Muscle of back (tissue), 11 donors: ENCODE measurements around the gene UPK2. TPM values are rescaled to one million over a fixed set of nuclear protein-coding genes. Genes with fewer than 3 reads are reported as not detected.
"Not testable (repeated sequence)": the region's sequence is repeated elsewhere in the genome, so short reads cannot be mapped to it uniquely, and the experiment has no call there.

ENCODE experiments used
- DNase-seq, 3 donors: peaks; one replicate each; pipeline versions ENCODE4 v3.0.0 to v3.0.0-alpha.2; 2013
- polyA plus RNA-seq, 10 donors: library from polyadenylated mRNA; unstranded; fragments of 120-200 nt; gene quantifications; one replicate each; pipeline ENCODE4 v1.2.1, GENCODE V29; 2013; ENCODE audit not compliant: insufficient read length in 10 of 10

Gene UPK2
- polyA plus RNA-seq, 10 donors = 0.56 to 2.4 (median 0.87) TPM

DNA sequence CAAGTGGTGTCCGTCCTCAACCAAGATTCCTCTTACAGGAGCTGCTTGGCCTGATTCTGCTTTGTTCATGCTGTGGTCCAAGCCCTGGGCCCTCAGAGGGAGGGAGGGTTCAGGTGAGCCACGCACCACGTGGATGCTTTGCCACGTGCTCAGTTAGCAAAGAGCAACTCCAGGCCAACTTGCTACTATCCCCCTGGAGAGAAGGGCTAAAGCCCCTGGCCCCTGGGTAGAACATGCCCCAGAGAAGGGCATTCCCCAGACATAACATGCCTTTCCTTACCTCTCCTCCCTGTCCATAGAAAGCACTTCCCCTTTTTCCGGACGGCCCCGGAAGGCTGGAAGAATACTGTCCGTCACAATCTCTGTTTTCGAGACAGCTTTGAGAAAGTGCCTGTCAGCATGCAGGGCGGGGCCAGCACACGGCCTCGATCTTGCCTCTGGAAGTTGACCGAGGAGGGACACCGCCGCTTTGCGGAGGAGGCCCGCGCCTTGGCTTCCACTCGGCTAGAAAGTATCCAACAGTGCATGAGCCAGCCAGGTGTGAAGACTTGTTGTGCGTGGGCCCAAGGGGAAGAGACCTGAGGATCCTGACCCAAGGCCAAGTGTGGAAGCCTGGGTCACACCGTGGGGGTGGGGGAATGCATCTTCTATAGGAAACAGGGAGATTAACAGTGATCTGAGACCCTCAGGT, 24.2 kb downstream of the UPK2 start:
- DNase-seq = peak in 2 of 3 donors; percentile 4 to 58

DNA sequence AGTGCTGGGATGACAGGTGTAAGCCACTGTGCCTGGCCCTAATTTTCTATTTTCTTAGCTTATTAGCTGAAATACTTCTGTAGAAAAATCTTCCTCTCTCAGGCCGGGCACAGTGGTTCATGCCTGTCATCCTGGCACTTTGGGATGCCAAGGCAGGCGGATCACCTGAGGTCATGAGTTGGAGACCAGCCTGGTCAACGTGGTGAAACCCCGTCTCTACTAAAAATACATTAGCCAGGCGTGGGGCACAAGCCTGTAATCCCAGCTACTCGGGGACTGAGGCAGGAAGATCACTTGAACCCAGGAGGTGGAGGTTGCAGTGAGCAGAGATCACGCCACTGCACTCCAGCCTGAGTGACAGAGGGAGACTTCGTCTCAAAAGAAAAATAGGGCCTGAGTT, 28.2 kb downstream of the UPK2 start:
- not testable (repeated sequence) for DNase-seq

DNA sequence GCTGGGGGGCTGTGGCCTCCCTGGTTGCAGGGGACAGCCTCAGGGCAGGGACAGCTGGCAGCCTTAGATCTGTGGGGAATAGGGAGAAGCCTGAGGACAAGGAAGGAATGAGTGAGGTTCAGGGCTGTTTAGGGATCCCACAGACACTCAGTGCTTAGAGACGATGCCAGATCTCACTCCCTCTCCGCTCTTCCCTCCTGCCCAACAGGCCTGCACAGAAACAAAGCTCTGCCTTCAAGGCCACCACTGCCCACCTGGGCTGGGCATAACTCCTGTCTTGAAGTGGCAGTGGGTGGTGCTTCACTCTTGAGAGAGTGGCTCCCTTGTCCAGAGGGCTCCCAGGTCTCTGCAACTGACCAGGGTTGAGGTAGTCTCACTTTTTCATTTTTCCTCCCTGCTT, 28.7 kb downstream of the UPK2 start:
- peak in 1 of 3 donors; percentile 1 for DNase-seq

DNA sequence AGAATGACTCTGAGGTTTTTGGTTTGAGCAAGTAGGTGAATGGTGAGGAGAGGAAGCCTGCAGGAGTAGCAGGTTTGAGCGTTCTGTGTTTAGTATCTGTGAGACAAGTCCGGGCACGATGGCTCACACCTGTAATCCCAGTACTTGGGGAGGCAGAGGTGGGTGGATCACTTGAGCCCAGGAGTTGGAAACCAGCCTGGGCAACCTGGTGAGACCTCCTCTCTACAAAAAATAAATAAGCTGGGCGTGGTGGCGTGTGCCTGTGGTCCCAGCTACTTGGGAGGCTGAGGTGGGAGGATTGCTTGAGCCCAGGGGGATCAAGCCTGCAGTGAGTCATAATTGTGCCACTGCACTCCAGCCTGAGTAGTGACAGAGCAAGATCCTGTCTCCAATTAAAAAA, 32.2 kb downstream of the UPK2 start:
- DNase-seq = no peak

DNA sequence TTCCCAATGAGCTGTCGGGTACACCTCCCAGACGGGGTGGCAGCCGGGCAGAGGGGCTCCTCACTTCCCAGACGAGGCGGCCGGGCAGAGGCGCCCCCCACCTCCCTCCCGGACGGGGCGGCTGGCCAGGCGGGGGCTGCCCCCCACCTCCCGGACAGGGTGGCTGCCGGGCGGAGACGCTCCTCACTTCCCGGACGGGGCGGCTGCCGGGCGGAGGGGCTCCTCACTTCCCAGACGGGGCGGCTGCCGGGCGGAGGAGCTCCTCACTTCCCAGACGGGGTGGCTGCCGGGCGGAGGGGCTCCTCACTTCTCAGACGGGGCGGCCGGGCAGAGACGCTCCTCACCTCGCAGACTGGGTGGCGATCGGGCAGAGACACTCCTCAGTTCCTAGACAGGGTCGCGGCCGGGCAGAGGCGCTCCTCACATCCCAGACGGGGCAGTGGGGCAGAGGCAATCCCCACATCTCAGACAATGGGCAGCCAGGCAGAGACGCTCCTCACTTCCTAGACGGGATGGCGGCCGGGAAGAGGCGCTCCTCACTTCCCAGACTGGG, 35.5 kb downstream of the UPK2 start:
- not testable (repeated sequence) for DNase-seq

DNA sequence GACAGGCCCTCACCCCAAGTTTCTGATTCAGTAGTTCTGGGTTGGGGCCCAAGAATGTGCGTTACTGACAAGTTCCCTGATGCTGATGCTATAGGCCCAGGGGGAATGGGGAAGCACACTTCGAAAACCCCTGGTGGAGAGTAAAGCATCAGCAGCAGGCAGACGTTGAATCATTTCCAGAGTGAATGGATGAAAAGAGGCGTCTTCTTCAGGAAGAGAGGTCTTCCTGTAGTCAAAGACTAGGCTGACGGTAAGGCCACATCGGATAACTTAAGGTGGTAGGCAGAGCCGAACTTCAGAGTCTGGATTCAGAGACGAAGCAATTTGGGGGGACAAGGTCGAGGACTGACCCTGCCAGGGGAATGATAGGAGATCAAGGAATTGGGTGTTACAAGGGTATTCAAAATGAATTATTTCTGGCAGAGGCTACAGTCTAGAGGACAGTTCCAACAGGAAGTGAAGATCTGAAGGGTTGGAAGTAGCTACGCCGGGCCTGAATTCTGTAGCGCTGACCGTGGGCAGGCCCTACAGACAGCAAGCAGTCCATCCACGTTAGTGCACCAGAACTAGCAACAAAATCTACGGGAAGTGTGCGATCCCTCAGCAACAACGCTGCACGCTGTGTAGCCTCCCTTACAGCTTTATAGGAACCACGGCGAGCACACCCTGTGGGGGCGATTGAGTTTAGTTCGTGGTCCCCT, 41.0 kb downstream of the UPK2 start:
- DNase-seq = peak; percentile 7 to 58 (median 30)

DNA sequence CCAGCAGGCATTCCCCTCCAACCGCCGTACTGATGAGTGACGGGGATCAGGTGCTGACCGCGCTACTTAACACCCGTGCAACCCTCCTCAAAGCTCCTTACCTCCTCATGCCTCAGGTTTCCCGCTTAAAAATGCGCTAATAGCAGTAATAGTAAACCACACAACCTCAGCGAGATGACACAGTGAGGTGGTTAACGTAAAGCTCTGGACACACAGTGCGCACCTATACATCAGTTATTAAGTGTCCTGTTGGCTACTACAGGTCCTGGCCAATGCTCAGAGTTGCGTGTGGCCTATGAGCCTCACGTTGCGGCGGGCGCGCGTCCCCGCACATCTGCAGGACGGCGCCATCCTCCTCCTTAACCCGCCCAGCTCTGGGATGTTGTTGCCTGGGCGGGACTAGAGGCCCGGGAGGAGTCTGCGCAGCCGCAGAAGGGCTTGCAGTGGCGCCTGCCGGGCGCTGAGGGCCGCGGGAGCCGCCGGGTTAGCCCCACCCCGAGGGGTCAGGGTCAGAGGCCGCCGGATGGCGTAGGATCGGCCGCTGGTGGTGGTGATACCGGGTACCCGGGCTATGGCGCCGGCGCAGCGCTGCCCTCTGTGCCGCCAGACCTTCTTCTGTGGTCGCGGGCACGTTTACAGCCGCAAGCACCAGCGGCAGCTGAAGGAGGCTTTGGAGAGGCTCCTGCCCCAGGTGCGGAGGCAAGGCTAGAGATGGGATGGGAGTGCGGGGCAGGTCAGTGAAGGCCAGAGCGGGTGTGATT, 41.7 kb downstream of the UPK2 start, which contains the start of gene CENATAC:
TSS of gene CENATAC (plus strand) at position 512 of the 761 bp plus-strand sequence. CDS start at position 572, 60 bp downstream.
- peak; percentile 89 to 97 (median 93) for DNase-seq

DNA sequence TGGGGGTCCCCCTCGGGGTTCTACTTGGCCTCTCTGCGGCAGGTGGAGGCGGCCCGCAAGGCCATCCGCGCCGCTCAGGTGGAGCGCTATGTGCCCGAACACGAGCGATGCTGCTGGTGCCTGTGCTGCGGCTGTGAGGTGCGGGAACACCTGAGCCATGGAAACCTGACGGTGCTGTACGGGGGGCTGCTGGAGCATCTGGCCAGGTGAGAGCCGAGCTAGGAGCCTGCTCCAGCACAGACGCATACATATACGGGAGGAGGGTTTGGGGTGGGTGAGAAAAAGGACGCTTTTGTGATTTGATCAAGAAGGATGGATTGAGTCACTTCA, 42.3 kb downstream of the UPK2 start:
- DNase-seq = no peak

DNA sequence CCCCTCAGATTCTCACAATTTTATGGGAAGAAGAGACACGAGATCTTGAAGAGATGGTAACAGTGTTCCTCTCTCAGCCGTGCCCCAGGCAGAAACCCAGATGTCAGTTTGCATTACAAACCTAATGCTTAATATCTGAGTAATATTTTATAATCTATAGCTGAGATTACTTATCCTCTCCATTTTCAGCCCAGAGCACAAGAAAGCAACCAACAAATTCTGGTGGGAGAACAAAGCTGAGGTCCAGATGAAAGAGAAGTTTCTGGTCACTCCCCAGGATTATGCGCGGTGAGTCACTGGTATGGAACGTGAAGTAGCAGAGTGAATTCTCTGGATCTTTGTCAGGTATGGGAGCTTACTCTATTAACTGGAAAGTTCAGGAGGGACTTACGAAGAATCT, 42.7 kb downstream of the UPK2 start:
- peak in 1 of 3 donors; percentile 9 for DNase-seq

DNA sequence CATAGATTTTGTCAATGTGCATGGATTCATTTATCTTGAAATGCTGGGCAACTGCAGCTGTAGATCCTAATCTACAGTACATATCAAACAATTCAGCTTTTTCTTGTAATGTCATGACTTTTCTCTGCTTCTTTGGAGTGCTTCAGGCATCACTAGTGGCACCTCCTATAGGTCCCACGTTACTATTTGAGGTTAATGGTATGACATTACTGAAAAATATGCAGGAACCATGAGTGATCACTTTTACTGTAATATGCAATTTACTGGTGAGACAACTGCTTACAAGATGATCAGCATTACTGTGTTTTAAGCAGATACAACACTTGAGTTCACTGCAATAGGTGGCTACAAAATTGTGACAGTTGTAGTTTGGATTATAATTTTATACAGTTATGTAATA, 44.8 kb downstream of the UPK2 start:
- peak in 1 of 3 donors; percentile 13 for DNase-seq

DNA sequence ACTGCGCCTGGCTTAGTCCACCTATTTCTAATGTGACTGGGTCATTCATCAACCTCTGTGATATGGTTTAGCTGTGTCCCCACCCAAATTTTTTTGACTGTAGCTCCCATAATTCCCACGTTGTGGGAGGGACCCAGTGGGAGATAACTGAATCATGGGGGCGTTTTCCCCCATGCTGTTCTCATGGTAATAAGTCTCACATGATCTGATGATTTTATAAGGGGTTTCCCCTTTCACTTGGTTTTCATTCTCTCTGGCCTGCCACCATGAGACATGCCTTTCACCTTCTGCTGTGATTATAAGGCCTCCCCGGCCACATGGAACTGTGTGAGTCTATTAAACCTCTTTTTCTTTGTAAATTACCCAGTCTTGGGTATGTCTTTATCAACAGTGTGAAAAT, 50.6 kb downstream of the UPK2 start:
- DNase-seq = no peak

Other genes with a start within 250 kb of the UPK2 start
- gene DDX6, start 165.1 kb upstream of the UPK2 start, polyA plus RNA-seq = 10 to 100 TPM; 61.9 to 92.0 (median 81.8) TPM
- gene CXCR5, start 72.4 kb upstream of the UPK2 start, polyA plus RNA-seq = under 1 TPM in 5 of 10 donors, not detected in 5; 0.04 to 0.11 (median 0.06) TPM
- gene BCL9L, start 30.4 kb upstream of the UPK2 start, polyA plus RNA-seq = 10 to 100 TPM; 48.2 to 88.1 (median 62.4) TPM
- under 1 TPM in 2 of 10 donors, not detected in 8; 0.22 to 0.30 TPM for gene FOXR1, start 15.5 kb downstream of the UPK2 start, polyA plus RNA-seq
- gene CENATAC, start 41.8 kb downstream of the UPK2 start, polyA plus RNA-seq = 10 to 100 TPM in 8 of 10 donors, 1 to 10 TPM in 2; 7.1 to 28.2 (median 12.0) TPM
- 1,000 to 10,000 TPM; 1,511 to 2,041 (median 1,652) TPM for gene RPS25, start 62.0 kb downstream of the UPK2 start, polyA plus RNA-seq
- 10 to 100 TPM; 41.7 to 55.9 (median 48.0) TPM for gene TRAPPC4, start 62.5 kb downstream of the UPK2 start, polyA plus RNA-seq
- gene SLC37A4, start 74.6 kb downstream of the UPK2 start, polyA plus RNA-seq = 10 to 100 TPM in 5 of 10 donors, 1 to 10 TPM in 5; 8.4 to 13.0 (median 10.0) TPM
- 10 to 100 TPM; 35.3 to 62.1 (median 41.8) TPM for gene HYOU1, start 100.9 kb downstream of the UPK2 start, polyA plus RNA-seq
- gene VPS11, start 111.5 kb downstream of the UPK2 start, polyA plus RNA-seq = 10 to 100 TPM; 24.9 to 35.4 (median 27.8) TPM
- gene HMBS, start 128.6 kb downstream of the UPK2 start, polyA plus RNA-seq = 10 to 100 TPM; 18.2 to 28.9 (median 23.0) TPM
- gene DPAGT1, start 145.6 kb downstream of the UPK2 start, polyA plus RNA-seq = 10 to 100 TPM; 24.4 to 35.7 (median 30.7) TPM
- gene C2CD2L, start 151.0 kb downstream of the UPK2 start, polyA plus RNA-seq = 1 to 10 TPM; 6.4 to 9.4 (median 7.1) TPM
- gene HINFP, start 165.3 kb downstream of the UPK2 start, polyA plus RNA-seq = 10 to 100 TPM; 13.7 to 25.0 (median 17.8) TPM
- gene ABCG4, start 192.8 kb downstream of the UPK2 start, polyA plus RNA-seq = under 1 TPM; 0.10 to 0.60 (median 0.32) TPM
- gene NLRX1, start 212.4 kb downstream of the UPK2 start, polyA plus RNA-seq = 10 to 100 TPM in 9 of 10 donors, 1 to 10 TPM in 1; 9.7 to 12.4 (median 11.6) TPM
- gene NHERF4, start 229.2 kb downstream of the UPK2 start, polyA plus RNA-seq = under 1 TPM in 5 of 10 donors, not detected in 5; 0.09 to 0.34 (median 0.22) TPM